HepG2 (cell line): Measurements from ENCODE around the gene UBQLN4. TPM values are rescaled to one million over a fixed set of nuclear protein-coding genes. Genes with fewer than 3 reads are reported as not detected.

Experiments
- ATAC-seq: fragments of 200-7000 bp; cut with Tn5 transposase; 3 replicates; pipeline ENCODE4 v1.9.1; 2020; ENCODE audit warnings: mild to moderate bottlenecking, moderate library complexity
- BruUV-seq: library from RNA; stranded (reverse); fragments of 400-500 nt; replicated peaks from 2 replicates; lab custom pipeline; 2021; lab: Mats Ljungman, UMichigan
- CTCF ChIA-PET: fragments of 300-600 bp; formaldehyde crosslinking; extraction: SDS; loops from one replicate; lab custom pipeline; 2021; ENCODE audit warnings: low total read pairs, inconsistent platforms, low intra/inter-chr PET ratio; lab: Yijun Ruan, JAX
- POLR2A ChIA-PET: fragments of 350-600 bp; sonication (Branson Sonifier 250); formaldehyde crosslinking; loops from one replicate; lab custom pipeline; 2020; ENCODE audit warnings: antibody characterized with exemption, inconsistent platforms; lab: Yijun Ruan, JAX
- DNase-seq: peaks from one replicate; pipeline ENCODE4 v3.0.0-alpha.2; 2015; ENCODE audit warnings: low spot score
- FAIRE-seq: peaks from 3 replicates; lab custom pipeline; 2011; peaks lifted over from hg19 to GRCh38; lab: Jason Lieb, UNC
- H2AFZ ChIP-seq: one replicate; pipeline ENCODE4 v1.6.1; 2011; ENCODE audit warnings: low read length, inconsistent platforms
- H3K27ac ChIP-seq: fragments of 300-600 bp; 3 replicates; pipeline ENCODE4 v1.8.0; 2011; ENCODE audit warnings: mixed run types, mild to moderate bottlenecking, mixed read lengths, low read length, inconsistent platforms; ENCODE audit not compliant: insufficient read depth; ENCODE audit errors: extremely low read length
- H3K27me3 ChIP-seq, 2 experiments: fragments of 200-600 bp in 1 of 2; 2 replicates in 1 of 2; 3 replicates in 1 of 2; pipeline versions ENCODE4 v1.6.0 to v1.8.0; 2011; ENCODE audit warnings: low read length in 2 of 2, mild to moderate bottlenecking in 2 of 2, moderate library complexity in 2 of 2, inconsistent platforms in 1 of 2; ENCODE audit not compliant: insufficient read depth in 2 of 2, control insufficient read depth in 1 of 2
- H3K36me3 ChIP-seq, 2 experiments: fragments of 200-600 bp in 1 of 2; replicated peaks in 1 of 2; 2 replicates in 1 of 2; 3 replicates in 1 of 2; pipeline versions ENCODE4 v1.5.1 to v1.8.0; 2011; ENCODE audit warnings: low read length in 2 of 2, inconsistent platforms in 1 of 2; ENCODE audit not compliant: insufficient read depth in 2 of 2, control insufficient read depth in 1 of 2
- H3K4me1 ChIP-seq: 2 replicates; pipeline ENCODE4 v1.5.1; 2012; ENCODE audit warnings: low read length, inconsistent platforms; ENCODE audit not compliant: insufficient read depth
- H3K4me2 ChIP-seq: 2 replicates; pipeline ENCODE4 v1.6.0; 2011; ENCODE audit warnings: low read depth, low read length, inconsistent platforms
- H3K4me3 ChIP-seq, 3 experiments: fragments of 200-600 bp in 1 of 3; sonication (generic), shearing (Covaris generic) in 1 of 3; replicated peaks in 1 of 3; 2 replicates each; pipeline ENCODE4 v1.5.1; 2011 to 2016; ENCODE audit warnings: low read length in 3 of 3, inconsistent platforms in 2 of 3, low read depth in 2 of 3, mild to moderate bottlenecking in 2 of 3, control low read depth in 1 of 3, mixed read lengths in 1 of 3; ENCODE audit not compliant: insufficient read depth in 1 of 3
- H3K79me2 ChIP-seq: one replicate; pipeline ENCODE4 v1.6.1; 2011; ENCODE audit warnings: low read length, inconsistent platforms; ENCODE audit not compliant: insufficient read depth
- H3K9ac ChIP-seq: 2 replicates; pipeline ENCODE4 v1.6.0; 2011; ENCODE audit warnings: mild to moderate bottlenecking, low read depth, low read length, inconsistent platforms; ENCODE audit not compliant: insufficient read depth
- H3K9me3 ChIP-seq: 2 replicates; pipeline ENCODE4 v1.5.1; 2012; ENCODE audit warnings: mild to moderate bottlenecking, low read length
- H4K20me1 ChIP-seq: 2 replicates; pipeline ENCODE4 v1.6.0; 2011; ENCODE audit warnings: inconsistent platforms, mild to moderate bottlenecking, low read length, moderate library complexity; ENCODE audit not compliant: insufficient read depth
- BCL6 ChIP-seq: IDR thresholded peaks from 2 replicates; pipeline ENCODE4 v1.6.1; 2016; ENCODE audit warnings: missing genetic modification reagents, missing compliant biosample characterization
- BHLHE40 ChIP-seq: IDR thresholded peaks from 2 replicates; pipeline ENCODE4 v1.6.1; 2011; ENCODE audit warnings: low read length, improper control_type of control experiment
- CCDC6 ChIP-seq: sonication (generic); formaldehyde crosslinking; IDR thresholded peaks from 2 replicates; pipeline ENCODE4 v1.8.1; 2022; ENCODE audit warnings: mild to moderate bottlenecking, missing genetic modification reagents, moderate library complexity
- ESRRA ChIP-seq: sonication (generic); formaldehyde crosslinking; IDR thresholded peaks from 2 replicates; pipeline ENCODE4 v1.5.1; 2020; ENCODE audit warnings: mild to moderate bottlenecking, low read depth, missing genetic modification reagents
- GATAD2A ChIP-seq: IDR thresholded peaks from 2 replicates; pipeline ENCODE4 v1.6.1; 2016
- HES4 ChIP-seq: sonication (generic); formaldehyde crosslinking; IDR thresholded peaks from 2 replicates; pipeline ENCODE4 v1.9.0; 2021; ENCODE audit warnings: mild to moderate bottlenecking, missing genetic modification reagents, borderline replicate concordance
- MNT ChIP-seq: fragments of 450-650 bp; IDR thresholded peaks from 2 replicates; pipeline ENCODE4 v1.6.1; 2016
- NR2F2 ChIP-seq: IDR thresholded peaks from 2 replicates; pipeline ENCODE4 v1.6.1; 2012; ENCODE audit warnings: low read depth, inconsistent platforms, borderline replicate concordance
- POLR2A ChIP-seq, 2 experiments: IDR thresholded peaks; 2 replicates each; pipeline ENCODE4 v1.6.1; 2011; ENCODE audit warnings: low read depth in 2 of 2, low read length in 2 of 2, mild to moderate bottlenecking in 1 of 2, moderate library complexity in 1 of 2; ENCODE audit not compliant: insufficient read depth in 1 of 2
- PRPF4 ChIP-seq: fragments of 200-400 bp; formaldehyde crosslinking; IDR thresholded peaks from 2 replicates; pipeline ENCODE4 v1.6.1; 2016; ENCODE audit warnings: low read length, low read depth; ENCODE audit not compliant: poor library complexity, severe bottlenecking
- TEAD3 ChIP-seq: optimal IDR thresholded peaks from 2 replicates; pipeline ENCODE3; 2016; ENCODE audit warnings: borderline replicate concordance
- THAP7 ChIP-seq: sonication (generic); formaldehyde crosslinking; IDR thresholded peaks from 2 replicates; pipeline ENCODE4 v1.8.1; 2023; ENCODE audit warnings: mild to moderate bottlenecking, missing genetic modification reagents
- ZBTB7B ChIP-seq: sonication (generic); formaldehyde crosslinking; IDR thresholded peaks from 2 replicates; pipeline ENCODE4 v1.4.0; 2020; ENCODE audit warnings: missing genetic modification reagents
- ZFP36L1 ChIP-seq: sonication (generic); formaldehyde crosslinking; IDR thresholded peaks from 2 replicates; pipeline ENCODE4 v1.8.0; 2022; ENCODE audit warnings: mild to moderate bottlenecking, missing genetic modification reagents, moderate library complexity
- ZFX ChIP-seq: sonication (generic); formaldehyde crosslinking; IDR thresholded peaks from 2 replicates; pipeline ENCODE4 v1.4.0; 2020; ENCODE audit warnings: mild to moderate bottlenecking, low read depth, missing genetic modification reagents, moderate library complexity
- ZNF335 ChIP-seq: sonication (generic); formaldehyde crosslinking; IDR thresholded peaks from 2 replicates; pipeline ENCODE4 v1.4.0; 2020; ENCODE audit warnings: missing genetic modification reagents
- ZNF460 ChIP-seq: sonication (generic); formaldehyde crosslinking; IDR thresholded peaks from 2 replicates; pipeline ENCODE4 v1.5.1; 2020; ENCODE audit warnings: missing genetic modification reagents, mild to moderate bottlenecking, borderline replicate concordance
- ZNF652 ChIP-seq: IDR thresholded peaks from 2 replicates; pipeline ENCODE4 v1.6.1; 2016; ENCODE audit warnings: low read depth, borderline replicate concordance
- ZNF704 ChIP-seq: sonication (generic); formaldehyde crosslinking; IDR thresholded peaks from 2 replicates; pipeline ENCODE4 v1.8.1; 2023; ENCODE audit warnings: mild to moderate bottlenecking, inconsistent platforms, moderate library complexity, missing genetic modification reagents, borderline replicate concordance
- ZNF83 ChIP-seq: sonication (generic); formaldehyde crosslinking; IDR thresholded peaks from 2 replicates; pipeline ENCODE4 v1.4.0; 2020; ENCODE audit warnings: missing genetic modification reagents, mild to moderate bottlenecking, borderline replicate concordance
- WGBS: methylation state at CpG from one replicate; pipeline ENCODE4 v1.1.6; 2017; ENCODE audit warnings: low lambda C conversion rate; 5-methylcytosine and 5-hydroxymethylcytosine counted together
- in situ Hi-C: cut with HindIII; loops from 2 replicates; pipeline ENCODE4 v1.10.0; 2017; ENCODE audit warnings: low pct_unique_long_range_greater_than_20kb; ENCODE audit not compliant: extremely low pct_ligation_motif_present
- intact Hi-C: fragments of 100-400 bp; cut with micrococcal nuclease; formaldehyde crosslinking; loops from one replicate; pipeline ENCODE4 v1.10.0; 2022; ENCODE audit not compliant: unreplicated experiment
- polyA plus RNA-seq, 8 experiments: library from polyadenylated mRNA; depleted of rRNA in 3 of 8; stranded (reverse) in 7 of 8; unstranded in 1 of 8; fragments of >200 nt; fragmentation: Illumina TruSeq in 4 of 8; extraction: Trizol in 4 of 8; gene quantifications; 2 replicates each; pipeline versions ENCODE4 v1.2.1 to v1.2.3, GENCODE V29; 2011 to 2016; ENCODE audit warnings: low read depth in 4 of 8, missing spikeins in 1 of 8, mixed read lengths in 1 of 8; ENCODE audit not compliant: insufficient read depth in 1 of 8
- total RNA-seq, 5 experiments: library from RNA; depleted of rRNA; stranded (reverse); fragments of >200 nt; fragmentation: Illumina TruSeq; extraction: Trizol; gene quantifications; 2 replicates each; pipeline ENCODE4 v1.2.3, GENCODE V29; 2016; ENCODE audit warnings: low read depth in 1 of 5
- TF ChIP-seq, protein P1 (sequence below): sonication (generic); formaldehyde crosslinking; IDR thresholded peaks from 2 replicates; pipeline ENCODE4 v1.8.1; 2023; ENCODE audit warnings: mild to moderate bottlenecking, missing genetic modification reagents, borderline replicate concordance
- TF ChIP-seq, protein P2 (sequence below): IDR thresholded peaks from 2 replicates; pipeline ENCODE4 v1.6.1; 2012; ENCODE audit warnings: inconsistent platforms

UBQLN4 gene
- total and polyA plus RNA-seq, 2 of the 13 experiments (the other 11 are each of a cell fraction or from before 2014, with no cell fraction given) = 31.5 to 39.8 TPM

DNA sequence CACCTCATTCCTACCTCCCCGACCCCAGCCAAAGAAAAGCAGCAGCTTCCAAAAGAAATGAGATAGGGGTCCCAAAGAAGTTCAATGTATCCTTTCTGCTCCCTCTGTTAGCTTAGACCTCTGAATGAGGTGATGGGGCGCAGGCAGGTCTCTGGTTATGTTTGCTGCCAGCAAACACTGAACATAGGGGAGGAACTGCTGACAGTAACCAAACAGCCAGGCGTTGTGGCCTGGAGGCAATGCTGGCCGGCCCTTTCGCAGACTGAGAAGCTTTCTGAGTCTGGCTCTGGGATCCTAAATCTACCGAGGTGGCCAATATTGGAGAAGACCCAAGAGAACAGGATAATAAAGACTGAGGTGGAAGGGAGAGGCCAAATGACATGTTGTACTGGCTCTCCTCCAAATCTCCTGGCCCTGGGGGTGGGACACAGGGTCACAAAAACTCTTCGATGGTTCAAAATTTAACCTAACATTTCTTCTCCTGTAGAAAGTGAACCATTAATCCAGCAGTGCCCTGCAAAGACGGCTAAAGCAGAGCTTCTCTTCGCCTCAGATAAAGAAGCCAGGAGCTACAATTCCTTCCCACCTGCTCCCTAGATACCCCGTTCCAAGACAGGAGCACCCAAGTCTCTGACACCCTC, 52.5 kb downstream of the UBQLN4 start:
- Histone ChIP-seq H3K4me1 (peaks cover 56% of the 10 kb centered on the region), H3K27me3 (no peaks in the 10 kb centered on the region), H3K4me3 (peak overlapping the region; percentile 40 to 55 (median 45)), H3K9me3 (no peaks in the 10 kb centered on the region), H3K79me2 (no peaks in the 10 kb centered on the region), H3K9ac (peak overlapping the region; percentile 44), H3K36me3 (no peaks in the 10 kb centered on the region), H2AFZ (no peak overlapping the region), H4K20me1 (no peaks in the 10 kb centered on the region), H3K4me2 (peak overlapping the region; percentile 84), H3K27ac (peak overlapping the region; percentile 48)
- POLR2A ChIA-PET = interaction anchor here (0.8 to 3.6 kb wide), 9 partner anchors 10 to 68 kb away, joined by 3 to 27 read pairs (median 4); partner anchors contain the start of genes ARHGEF2, KHDC4, RXFP4 and SSR2
- peak; percentile 80 for DNase-seq
- 2% methylated on average over 10 of the region's 10 CpGs for WGBS
- peak; percentile 88 for FAIRE-seq
- intact Hi-C loops (loop anchor here (10.0 kb wide), 1 partner anchor 64 kb away; the partner anchor contains the start of gene RAB25), in situ Hi-C loops (no loop called here)
- ATAC-seq = peak; percentile 90
- CTCF ChIA-PET = no interaction called here
- BruUV-seq = no TSS peak
- TF ChIP-seq NR2F2 = no peak
- TF ChIP-seq ZNF652 (CRISPR knock-in tag) = peak; percentile 35; the same call in 1 of the 2 replicates
- TF ChIP-seq BHLHE40 = no peak
- TF ChIP-seq POLR2A (IDR thresholded peaks at IDR 0.05; ENCODE audit: insufficient read depth in 1 of 2, low read depth in 2 of 2, low read length in 2 of 2) = 0 out of 4 replicates have a peak, but pooled peaks of 1 of the 2 experiments have one; percentile 9
- TF ChIP-seq CCDC6 (CRISPR knock-in tag) = no peak
- 0 out of 2 replicates have a peak, but pooled peaks have one; percentile 51 for TF ChIP-seq THAP7 (CRISPR knock-in tag)
- TF ChIP-seq TEAD3 (CRISPR knock-in tag) = peak; percentile 19
- TF ChIP-seq ZNF460 (CRISPR knock-in tag) = no peak
- TF ChIP-seq, protein P1, sequence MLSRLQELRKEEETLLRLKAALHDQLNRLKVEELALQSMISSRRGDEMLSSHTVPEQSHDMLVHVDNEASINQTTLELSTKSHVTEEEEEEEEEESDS = no peak
- TF ChIP-seq ZNF83 (CRISPR knock-in tag) = no peak
- TF ChIP-seq BCL6 (CRISPR knock-in tag) = peak; percentile 21; the same call in 1 of the 2 replicates
- TF ChIP-seq HES4 = no peak
- TF ChIP-seq, protein P2, sequence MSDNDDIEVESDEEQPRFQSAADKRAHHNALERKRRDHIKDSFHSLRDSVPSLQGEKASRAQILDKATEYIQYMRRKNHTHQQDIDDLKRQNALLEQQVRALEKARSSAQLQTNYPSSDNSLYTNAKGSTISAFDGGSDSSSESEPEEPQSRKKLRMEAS = peak; percentile 28; the same call in 1 of the 2 replicates
- peak; percentile 46; the same call in 1 of the 2 replicates for TF ChIP-seq ZFX (CRISPR knock-in tag)
- peak; percentile 70; the same call in 1 of the 2 replicates for TF ChIP-seq ZBTB7B (CRISPR knock-in tag)
- no peak for TF ChIP-seq ZNF704 (CRISPR knock-in tag)
- TF ChIP-seq GATAD2A (CRISPR knock-in tag) = peak; percentile 31; the same call in 1 of the 2 replicates
- no peak for TF ChIP-seq PRPF4
- TF ChIP-seq ESRRA = no peak
- no peak for TF ChIP-seq MNT
- TF ChIP-seq ZFP36L1 (CRISPR knock-in tag) = no peak
- no peak for TF ChIP-seq ZNF335 (CRISPR knock-in tag)
